NCI-H510A (cell line): ENCODE data around the gene PTGES3L.
"Not testable (repeated sequence)": the region's sequence is repeated elsewhere in the genome, so short reads cannot be mapped to it uniquely, and the experiment has no call there.

ENCODE experiments used
- DNase-seq: peaks from one replicate; lab custom pipeline; 2025; lab: John Stamatoyannopoulos, UW

The PTGES3L gene

DNA sequence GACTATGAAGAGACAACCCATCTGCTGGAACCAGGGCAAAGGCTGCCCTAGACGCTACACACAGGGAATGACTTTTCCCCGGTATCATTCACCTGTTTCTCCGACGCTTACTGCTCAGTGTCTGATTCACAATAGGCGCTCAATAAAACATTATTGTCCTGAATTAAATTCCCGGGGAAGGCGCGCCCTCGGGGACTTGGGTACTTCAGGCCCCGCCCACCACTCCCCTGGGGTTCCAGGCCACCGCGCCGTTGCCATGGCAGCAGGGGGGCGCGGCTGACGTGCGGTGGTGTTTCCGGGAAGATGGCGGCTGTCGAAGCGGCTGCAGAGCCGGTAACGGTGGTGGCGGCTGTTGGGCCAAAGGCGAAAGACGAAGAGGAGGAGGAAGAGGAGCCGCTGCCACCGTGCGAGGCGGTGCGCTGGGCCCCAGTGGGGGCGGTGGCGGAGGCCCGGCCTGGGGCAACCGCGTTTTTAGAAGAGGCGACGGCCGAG lies 440 bp upstream of the PTGES3L start, which contains the start of gene RUNDC1:
Gene RUNDC1 (plus strand): TSS at position 292 of the 492 bp plus-strand sequence. CDS start 12 bp downstream, at position 304.
- DNase-seq, result peak; percentile 86

DNA sequence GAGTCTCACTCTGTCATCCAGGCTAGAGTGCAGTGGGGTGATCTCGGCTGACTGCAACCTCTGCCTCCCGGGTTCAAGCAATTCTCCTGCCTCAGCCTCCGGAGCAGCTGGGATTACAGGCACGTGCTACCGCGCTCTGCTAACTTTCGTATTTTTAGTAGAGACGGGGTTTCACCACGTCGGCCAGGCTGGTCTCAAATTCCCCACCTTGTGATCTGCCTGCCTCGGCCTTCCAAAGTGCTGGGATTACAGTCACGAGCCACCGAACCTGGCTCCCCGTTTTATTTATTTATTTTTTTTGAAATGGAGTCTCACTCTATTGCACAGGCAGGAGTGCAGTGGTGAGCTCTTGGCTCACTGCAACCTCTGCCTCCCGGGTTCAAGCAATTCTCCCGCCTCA lies 4.2 kb downstream of the PTGES3L start:
- not testable (repeated sequence) for DNase-seq

DNA sequence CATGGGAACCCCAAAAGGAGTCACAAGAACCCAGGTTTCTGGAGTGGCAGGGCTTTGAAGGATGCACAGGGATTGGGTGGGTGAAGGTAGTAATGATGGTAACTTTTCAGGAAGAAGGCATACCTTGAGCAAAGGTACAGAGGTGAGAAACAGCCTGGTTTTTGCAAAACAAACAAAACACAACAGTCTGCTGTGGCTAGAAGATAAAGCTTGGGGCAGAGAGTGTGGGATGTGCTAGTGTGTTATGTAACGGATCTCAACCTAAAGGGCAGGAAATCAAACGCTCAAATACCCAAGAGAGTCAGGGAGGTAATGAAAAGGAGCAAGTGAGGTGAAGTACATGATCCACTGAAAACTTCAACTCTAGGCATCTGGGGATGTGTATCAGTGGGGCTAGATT lies 4.6 kb downstream of the PTGES3L start:
- DNase-seq, result no peak

DNA sequence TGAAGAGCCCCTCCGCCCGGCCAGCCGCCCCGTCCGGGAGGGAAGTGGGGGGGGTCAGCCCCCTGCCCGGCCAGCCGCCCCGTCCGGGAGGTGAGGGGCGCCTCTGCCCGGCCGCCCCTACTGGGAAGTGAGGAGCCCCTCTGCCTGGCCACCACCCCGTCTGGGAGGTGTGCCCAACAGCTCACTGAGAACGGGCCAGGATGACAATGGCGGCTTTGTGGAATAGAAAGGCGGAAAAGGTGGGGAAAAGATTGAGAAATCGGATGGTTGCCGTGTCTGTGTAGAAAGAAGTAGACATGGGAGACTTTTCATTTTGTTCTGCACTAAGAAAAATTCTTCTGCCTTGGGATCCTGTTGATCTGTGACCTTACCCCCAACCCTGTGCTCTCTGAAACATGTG lies 6.6 kb downstream of the PTGES3L start:
- not testable (repeated sequence) for DNase-seq

DNA sequence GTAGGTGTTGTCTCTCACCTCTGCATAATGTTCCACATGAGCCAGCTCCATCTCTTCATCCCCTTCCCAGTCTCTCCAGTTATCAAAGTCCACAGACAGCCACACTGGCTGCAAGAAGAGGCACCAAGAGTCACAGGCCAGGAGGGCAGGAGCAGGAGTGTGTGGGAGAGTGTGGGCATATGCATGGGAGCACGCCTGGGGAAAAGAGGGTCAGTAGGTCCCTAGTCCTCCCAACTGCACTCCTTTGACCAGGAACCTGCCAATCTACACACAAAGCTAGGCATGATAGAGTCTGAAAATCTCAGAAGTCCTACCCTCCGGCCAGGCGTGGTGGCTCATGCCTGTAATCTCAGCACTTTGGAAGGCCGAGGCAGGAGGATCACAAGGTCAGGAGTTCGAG lies 8.3 kb downstream of the PTGES3L start:
- DNase-seq, result no peak

DNA sequence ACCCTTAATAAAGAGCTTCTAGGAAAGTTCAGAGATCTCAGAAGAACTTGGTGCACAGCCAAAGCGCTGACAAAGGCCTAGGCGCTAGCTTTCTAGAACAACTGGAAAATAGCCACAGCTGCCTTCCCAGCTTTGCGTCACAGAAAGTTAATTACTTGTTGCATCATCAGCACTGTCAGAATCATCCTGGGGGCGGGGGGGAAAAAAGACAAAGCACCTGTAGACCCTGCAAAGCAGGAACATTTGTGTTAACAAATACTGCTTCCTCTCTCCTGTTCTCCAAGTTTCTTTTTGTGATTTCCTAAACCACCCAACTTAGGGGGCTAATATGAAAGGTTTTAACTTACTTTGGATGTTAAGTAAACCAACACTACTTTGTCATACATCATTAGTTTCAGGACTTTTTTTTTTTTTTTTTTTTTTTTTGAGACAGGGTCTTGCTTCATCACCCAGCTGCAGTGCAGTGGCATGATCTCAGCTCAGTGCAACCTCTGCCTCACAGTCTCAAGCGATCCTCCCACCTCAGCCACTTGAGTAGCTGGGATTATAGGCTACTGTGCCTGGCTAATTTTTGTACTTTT lies 10.8 kb downstream of the PTGES3L start:
- no peak for DNase-seq

DNA sequence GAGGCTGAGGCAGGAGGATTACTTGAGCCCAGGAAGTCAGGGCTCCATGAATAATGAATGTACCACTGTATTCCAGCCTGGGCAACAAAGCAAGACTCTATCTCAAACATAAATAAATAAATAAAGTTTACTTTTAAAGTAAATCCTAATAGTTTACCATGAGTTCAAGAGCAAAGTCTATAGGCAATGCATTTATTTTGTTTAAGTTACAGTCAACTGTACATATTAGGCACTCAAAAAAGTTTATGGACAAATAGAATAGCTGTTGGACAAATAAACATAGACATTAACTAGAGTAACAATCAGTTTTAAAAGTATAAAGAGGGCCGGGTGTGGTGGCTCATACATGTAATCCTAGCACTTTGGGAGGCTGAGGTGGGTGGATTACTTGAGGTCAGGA lies 12.0 kb downstream of the PTGES3L start:
- no peak for DNase-seq

DNA sequence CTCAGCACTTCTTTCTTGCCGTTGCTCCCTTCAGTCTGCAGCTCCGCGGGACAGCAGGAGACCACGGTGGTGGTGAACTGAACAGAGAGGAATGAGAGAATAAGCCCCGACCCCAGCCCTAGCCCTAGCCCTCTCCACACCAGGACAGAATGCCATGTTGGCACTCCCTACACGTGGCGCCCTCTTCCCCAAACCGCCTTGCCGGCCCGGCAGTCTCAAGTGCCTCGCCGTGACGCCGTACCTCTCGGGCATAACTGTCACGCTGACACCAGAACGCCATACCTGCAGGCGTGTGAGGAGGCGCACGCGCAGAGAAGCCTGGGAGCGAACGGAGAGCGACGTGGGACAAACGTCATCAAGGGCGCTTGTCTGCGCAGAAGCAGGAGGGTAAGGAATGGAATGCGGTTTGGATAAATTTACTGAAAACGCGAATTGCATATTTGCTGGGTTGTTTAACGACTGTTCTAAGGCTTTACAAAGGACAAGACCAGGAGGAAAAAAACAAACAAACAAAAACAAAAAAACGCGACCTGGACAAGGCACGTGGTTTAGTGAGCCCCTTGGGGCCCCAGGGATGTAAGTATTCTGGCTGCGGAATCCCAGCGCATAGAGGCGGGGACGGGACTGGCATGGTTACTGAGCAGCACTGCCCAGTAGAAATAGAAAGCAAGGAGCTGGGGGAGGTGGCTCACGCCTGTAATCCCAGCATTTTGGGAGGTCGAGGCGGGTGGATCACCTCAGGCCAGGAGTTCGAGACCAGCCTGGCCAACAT lies 15.5 kb downstream of the PTGES3L start, which contains the start of gene AARSD1:
Gene AARSD1 (minus strand): TSS at position 294 of the 772 bp plus-strand sequence. CDS start 14 bp downstream, at position 280.
- peak; percentile 87 for DNase-seq

DNA sequence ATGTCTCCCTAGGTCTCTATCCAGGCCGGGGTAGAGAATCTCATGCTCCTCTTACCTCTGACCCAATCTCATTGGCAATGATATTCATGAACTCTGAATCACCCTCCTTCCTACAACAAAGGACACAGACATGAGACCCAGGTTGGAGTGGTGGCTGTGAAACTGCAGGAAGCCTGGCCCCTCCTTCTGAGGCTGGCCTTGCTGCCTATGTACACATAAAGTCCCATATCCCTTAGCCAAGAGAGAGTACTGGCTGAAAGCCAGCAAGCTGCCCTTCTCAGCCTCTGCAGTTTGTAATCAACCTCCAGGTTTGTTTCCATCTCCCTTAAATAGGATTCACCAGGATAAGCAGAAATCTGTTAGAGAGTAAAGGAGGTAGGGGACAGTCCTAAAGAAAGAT lies 26.2 kb downstream of the PTGES3L start:
- no peak for DNase-seq

DNA sequence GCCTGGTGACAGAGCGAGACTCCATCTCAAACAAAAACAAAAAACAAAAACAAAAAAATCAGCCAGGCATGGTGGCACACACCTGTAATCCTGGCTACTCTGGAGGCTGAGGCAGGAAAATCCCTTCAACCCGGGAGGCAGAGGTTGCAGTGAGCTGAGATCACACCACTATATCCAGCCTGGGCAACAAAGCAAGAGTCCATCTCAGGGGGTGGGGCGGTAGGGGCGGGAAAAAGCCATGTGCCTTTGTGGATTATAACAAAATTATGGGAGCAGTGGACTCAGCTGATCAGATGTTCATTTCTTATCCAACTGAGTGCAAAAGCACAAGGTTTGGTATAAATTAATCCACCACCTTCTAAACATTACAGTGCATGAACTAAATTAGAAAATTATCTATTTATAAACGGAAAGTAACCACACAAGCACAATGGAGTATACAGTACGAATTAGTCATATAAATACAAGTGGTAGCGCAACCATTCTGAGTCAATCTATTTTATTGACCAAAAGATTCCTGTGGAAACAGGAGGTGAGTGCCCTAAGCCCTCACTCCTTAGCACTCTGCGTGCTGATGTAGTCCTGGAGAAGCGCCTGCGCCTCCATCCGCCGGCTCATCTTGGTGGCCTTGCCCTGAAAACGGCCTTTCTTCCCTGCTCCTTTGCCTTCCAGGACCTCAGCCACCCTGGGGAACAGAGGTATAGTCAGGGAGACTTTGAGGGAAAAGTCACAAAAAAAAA lies 29.7 kb downstream of the PTGES3L start:
- DNase-seq, result no peak

DNA sequence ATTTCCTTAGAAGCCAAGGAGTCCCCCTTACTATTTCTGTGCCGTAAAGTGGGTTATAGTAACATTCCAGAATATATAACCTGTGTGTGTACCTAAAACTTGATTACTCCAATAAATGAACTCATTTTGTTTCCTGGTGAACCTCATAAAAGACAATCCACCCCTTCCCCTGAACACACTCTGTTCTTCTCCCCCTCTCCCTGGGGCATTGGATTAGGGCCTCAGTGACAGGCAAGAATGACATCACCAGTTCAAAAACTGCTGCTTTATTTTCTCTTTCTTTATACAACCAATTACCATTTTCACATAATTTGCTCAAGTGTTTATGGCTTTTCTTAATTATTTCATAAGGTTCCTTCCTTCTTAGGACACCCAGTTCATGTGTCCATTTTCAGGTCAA lies 33.1 kb downstream of the PTGES3L start:
- DNase-seq, result no peak

DNA sequence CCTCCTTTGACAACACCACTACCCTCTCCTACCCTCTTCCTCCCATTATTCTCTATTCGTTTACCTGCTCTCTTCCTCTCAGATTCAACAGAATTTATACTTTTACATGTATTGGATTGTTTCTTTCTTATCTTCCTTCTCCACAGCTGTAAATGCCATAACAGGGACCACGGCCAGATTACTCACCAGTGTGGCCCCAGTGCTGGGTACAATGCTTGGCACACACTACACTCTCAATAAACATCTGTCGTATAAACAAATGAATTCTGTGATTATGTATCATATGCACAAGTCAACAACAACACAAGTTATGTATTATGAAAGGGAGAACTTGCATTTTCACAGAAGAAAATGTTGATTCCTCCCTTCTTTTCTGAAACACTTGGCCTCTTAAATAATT lies 35.7 kb downstream of the PTGES3L start:
- no peak for DNase-seq

DNA sequence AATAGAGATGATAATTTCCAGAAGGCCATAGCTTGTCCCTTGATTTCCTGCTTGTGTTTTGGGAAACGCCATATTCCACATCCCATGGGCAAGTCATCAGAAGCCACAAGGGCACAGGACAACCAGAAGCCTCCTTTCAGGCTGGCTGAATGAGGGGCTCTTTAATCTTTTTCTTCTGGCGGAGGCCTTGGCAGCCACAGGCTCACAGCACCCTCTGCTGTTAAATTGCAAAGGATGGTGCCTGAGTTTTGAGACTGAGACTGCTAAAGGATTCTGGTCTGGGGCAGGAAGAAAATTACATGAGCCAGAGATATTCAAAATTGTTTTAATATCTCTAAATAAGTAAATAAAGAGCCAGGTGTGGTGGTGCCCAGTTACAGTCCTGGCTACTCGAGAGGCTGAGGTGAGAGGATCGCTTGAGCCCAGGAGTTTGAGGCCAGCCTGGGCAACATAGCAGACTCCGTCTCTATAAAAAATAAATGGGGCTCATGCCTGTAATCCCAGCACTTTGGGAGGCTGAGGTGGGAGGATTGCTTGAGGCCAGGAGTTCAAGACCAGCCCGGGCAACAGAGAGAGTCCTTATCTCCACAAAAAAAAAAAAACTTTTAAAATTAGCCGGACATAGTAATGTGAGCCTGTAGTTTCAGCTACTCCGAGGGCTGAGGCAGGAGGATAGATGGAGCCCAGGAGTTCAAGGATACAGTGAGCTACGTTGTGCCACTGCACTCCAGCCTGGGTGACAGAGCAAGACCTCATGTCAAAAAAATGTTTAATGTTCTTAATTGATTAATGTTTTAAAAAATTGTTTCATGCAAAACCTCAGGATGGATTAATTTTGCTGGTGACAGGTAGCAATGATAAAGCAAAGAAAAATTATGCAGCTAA lies 41.9 kb downstream of the PTGES3L start:
- no peak for DNase-seq

DNA sequence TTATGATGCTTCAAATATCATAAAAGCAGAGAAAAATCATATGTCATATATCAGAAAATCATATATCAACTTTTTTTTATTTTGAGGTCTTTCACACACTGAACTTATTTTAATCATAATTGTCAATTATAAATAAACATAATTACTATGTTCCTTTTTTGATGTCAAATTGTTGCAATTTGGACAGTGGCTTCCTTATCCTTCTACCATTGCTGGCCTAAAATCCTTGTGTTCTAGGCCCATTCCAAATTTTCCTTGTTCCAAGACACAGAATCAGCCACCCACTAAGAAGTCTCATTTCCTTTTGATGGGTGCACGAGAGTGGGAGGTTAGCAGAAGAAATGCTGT lies 50.4 kb downstream of the PTGES3L start:
- no peak for DNase-seq

DNA sequence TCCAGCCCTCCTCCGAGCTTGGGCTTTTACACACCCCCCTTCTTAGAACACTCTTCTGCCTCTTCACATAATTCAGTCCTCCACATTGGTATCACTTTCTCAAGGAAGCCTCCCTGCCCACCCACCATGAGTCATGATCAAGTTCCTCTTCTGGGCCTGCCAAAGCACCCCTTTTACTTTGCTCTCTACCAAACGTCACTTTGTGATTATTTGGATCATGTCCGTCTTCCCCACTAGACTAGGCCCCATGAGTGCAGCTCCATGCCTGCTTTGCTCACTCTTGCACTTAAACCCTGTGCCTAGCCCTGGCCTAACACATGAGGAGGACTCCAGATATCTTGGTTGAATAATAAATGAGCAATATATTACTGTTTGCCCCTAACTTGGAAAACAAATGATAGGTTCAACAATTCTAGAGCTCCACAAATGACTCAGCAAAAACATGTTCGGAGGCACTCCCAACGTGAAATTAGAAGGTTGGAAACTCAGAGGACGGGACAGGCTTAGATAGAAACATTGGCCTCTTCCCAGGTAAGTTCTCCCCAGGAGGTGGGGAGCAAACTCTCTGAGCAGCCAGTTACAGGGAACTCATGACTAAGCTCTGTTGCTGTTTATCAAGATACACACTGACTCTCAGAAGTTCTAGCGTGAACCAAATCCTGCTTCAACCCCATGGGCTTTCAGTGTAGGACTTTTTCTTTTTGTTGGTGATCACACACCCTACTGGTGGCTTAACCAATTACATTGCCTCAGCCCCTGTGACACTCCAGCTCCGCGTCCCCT lies 51.0 kb downstream of the PTGES3L start:
- DNase-seq, result no peak

DNA sequence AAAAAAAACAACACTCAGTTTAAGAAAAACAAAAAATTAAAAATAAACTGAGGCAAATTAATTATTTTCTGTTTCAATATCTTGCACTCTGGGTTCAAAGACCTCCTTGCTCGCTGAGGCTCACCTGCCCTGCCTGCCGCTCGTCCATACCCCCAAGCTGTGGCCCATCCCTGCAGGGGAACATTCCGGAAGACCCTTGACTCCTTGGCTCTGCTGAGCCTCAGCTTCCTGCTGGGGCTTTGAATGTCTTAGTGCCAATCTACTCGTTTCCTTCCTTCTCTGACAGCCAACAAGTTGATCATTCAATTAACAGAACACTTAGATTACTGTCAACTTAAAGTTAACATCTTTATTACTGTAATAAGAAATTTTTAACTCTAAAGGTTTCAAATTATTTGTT lies 55.0 kb downstream of the PTGES3L start:
- DNase-seq, result no peak

DNA sequence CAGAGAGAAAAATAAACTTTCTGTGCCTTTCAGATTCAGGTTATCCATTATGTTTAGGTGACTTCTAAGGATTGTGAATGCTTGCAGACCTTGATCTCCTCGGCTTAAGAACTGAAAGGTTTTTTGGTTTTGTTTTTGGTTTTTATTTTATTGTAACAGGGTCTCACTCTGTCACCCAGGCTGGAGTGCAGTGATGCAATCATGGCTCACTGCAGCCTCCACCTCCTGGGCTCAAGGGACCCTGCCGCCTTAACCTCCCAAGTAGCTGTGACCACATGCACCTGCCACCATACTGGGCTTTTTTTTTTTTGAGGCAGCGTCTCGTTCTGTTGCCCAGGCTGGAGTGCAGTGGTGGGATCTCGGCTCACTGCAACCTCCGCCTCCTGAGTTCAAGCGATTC lies 56.4 kb downstream of the PTGES3L start:
- not testable (repeated sequence) for DNase-seq

DNA sequence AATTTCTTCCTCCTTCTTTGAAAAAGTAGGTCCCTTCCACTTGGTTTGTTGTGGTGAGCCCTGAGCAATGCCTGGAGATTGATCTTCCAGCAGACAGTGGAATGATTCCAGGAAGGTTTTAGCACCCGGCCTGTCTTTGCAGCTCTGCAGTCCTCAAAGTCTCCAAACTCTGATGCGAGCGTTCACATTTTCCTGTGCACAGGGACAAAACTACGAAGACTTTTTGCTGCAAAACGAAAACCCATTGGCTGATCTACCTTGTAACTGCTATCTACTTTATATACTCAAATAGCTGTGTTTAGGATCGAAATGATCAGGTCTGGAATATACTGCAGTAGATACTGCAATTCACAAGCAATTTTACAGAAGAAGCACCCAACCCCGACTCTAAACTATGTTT lies 57.6 kb downstream of the PTGES3L start:
- DNase-seq, result no peak

DNA sequence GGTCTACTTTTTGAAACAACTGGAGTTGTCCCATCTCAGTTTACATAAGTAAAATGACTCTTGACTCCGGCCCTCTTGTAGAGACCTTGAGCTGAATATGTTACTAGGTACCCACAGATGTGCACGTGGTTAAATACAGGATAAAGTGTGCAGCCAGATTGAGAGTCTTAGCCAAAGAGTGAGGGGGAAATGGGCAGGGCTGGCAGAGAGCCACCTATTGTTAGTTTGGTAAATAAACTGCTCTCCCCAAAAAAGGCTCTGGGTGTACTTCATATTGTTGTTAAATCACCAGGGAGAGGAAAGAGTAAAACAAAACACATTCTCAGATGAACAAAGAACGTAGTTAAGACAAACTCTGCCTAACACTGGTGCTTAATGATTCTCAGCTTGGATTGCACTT lies 59.0 kb downstream of the PTGES3L start:
- no peak for DNase-seq

DNA sequence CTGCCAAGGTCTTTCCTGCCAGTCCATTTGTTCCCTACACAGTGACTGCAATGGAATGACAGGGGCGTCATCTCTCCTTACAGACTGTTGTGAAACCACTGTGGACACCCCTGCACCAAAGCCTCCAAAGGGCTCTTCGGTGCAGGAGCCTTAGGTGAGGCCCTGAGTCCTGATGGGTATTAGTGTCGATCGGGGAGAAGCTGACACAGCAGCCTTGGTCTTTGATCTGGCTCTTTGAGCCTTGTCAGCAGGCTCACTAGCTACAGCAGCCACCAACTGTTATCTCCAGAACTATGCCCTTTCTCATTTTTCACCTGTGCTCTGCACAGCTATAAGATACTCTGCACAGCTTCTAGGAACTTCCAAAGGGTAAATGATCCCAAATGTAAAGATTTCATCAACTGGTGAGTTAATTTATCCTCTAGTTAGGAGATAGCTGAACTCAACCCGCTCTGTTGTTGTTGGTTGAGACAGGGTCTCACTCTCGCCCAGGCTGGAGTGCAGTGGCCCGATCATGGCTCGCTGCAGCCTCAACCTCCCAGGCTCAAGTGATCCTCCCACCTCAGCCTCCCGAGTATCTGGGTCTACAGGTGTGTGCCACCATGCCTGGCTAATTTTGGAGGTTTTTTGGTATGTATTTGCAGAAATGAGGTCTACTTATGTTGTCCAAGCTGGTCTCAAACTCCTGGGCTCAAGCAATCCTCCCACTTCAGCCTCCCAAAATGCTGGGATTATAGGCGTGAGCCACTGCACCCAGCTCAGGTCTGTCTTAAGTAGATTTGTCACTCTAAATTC lies 59.6 kb downstream of the PTGES3L start:
- no peak for DNase-seq
